ENCODE data around the gene SLC25A17.

SLC25A17 gene

GRCh38 chr22:40732999-40733292, 86.2 kb downstream of the SLC25A17 start:
- no peak for TF ChIP-seq TCF12 (IDR thresholded peaks at IDR 0.05; ENCODE audit: low read depth)

- TF ChIP-seq CEBPB (IDR thresholded peaks at IDR 0.05) (no peak), FOXM1 (IDR thresholded peaks at IDR 0.05; ENCODE audit: borderline replicate concordance, low read depth) (no peak)
Observed at GRCh38 chr22:40729284-40729683, 89.9 kb downstream of the SLC25A17 start.

DNA sequence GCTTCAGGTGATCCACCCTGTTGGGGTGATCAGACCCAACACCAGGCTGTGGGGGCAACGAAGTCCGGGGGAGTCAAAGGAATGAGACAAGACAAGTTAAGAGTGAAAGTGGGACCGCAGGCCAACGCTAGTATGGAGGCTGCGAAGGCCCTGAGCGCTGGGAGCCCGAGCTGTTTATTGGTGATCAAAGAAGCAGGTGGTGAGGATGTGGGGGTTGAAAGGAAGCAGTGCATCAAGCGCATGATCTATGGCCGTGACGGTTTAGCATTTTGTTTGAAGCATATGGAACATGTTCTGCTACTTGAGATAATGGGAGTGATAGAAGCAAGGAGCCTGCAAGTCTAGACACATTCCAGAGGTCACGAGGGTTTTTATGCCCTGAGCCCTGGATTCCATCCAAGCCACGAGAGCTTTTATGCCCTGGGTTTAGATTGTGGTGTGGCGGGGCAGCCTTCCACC, 90.4 kb downstream of the SLC25A17 start:
- TF ChIP-seq, protein P1, sequence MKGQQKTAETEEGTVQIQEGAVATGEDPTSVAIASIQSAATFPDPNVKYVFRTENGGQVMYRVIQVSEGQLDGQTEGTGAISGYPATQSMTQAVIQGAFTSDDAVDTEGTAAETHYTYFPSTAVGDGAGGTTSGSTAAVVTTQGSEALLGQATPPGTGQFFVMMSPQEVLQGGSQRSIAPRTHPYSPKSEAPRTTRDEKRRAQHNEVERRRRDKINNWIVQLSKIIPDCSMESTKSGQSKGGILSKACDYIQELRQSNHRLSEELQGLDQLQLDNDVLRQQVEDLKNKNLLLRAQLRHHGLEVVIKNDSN (IDR thresholded peaks at IDR 0.05): no peak
- TF ChIP-seq FOXM1 (IDR thresholded peaks at IDR 0.05; ENCODE audit: borderline replicate concordance, low read depth) (no peak), EP300 (IDR thresholded peaks at IDR 0.05; ENCODE audit: borderline replicate concordance) (no peak), YY1 (IDR thresholded peaks at IDR 0.05; ENCODE audit: low read depth) (no peak), CREB1 (IDR thresholded peaks at IDR 0.05; ENCODE audit: low read depth) (no peak), TEAD4 (IDR thresholded peaks at IDR 0.05) (no peak), NFIC (IDR thresholded peaks at IDR 0.05) (no peak), MAX (IDR thresholded peaks at IDR 0.05) (no peak), TAF1 (IDR thresholded peaks at IDR 0.05; ENCODE audit: low read depth) (no peak), CEBPB (IDR thresholded peaks at IDR 0.05) (no peak)
- TF ChIP-seq, protein P2, sequence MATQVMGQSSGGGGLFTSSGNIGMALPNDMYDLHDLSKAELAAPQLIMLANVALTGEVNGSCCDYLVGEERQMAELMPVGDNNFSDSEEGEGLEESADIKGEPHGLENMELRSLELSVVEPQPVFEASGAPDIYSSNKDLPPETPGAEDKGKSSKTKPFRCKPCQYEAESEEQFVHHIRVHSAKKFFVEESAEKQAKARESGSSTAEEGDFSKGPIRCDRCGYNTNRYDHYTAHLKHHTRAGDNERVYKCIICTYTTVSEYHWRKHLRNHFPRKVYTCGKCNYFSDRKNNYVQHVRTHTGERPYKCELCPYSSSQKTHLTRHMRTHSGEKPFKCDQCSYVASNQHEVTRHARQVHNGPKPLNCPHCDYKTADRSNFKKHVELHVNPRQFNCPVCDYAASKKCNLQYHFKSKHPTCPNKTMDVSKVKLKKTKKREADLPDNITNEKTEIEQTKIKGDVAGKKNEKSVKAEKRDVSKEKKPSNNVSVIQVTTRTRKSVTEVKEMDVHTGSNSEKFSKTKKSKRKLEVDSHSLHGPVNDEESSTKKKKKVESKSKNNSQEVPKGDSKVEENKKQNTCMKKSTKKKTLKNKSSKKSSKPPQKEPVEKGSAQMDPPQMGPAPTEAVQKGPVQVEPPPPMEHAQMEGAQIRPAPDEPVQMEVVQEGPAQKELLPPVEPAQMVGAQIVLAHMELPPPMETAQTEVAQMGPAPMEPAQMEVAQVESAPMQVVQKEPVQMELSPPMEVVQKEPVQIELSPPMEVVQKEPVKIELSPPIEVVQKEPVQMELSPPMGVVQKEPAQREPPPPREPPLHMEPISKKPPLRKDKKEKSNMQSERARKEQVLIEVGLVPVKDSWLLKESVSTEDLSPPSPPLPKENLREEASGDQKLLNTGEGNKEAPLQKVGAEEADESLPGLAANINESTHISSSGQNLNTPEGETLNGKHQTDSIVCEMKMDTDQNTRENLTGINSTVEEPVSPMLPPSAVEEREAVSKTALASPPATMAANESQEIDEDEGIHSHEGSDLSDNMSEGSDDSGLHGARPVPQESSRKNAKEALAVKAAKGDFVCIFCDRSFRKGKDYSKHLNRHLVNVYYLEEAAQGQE (IDR thresholded peaks at IDR 0.05; ENCODE audit: low read depth): no peak

DNA sequence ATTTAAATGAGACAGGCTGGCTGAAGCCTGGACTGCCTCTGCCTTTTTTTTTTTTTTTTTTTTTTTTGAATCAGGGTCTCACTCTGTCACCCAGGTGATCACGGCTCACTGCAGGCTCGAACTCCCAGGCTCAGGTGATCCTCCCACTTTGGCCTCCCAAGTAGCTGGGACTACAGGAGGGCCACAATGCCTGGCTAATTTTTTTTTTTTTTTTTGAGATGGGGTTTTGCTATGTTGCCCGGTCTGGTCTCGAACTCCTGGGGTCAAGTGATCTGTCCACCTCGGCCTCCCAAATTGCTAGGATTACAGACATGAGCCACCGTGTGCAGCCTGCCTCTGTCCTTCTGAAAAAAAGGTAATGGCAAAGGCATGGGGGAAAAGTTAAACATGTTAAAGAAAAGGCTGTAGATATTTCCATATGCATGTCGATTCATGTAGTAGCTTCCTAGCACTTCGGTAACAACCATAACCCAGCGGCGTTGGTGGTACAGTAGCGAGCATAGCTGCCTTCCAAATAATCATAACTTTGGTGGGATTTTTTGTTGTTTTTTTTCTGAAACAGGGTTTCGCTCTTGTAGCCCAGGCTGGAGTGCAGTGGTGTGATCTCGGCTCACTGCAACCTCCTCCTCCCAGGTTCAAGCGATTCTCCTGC, 91.1 kb downstream of the SLC25A17 start:
- TF ChIP-seq NFIC (IDR thresholded peaks at IDR 0.05) (no peak), TEAD4 (IDR thresholded peaks at IDR 0.05) (no peak), MAX (IDR thresholded peaks at IDR 0.05) (no peak), TAF1 (IDR thresholded peaks at IDR 0.05; ENCODE audit: low read depth) (no peak), FOXM1 (IDR thresholded peaks at IDR 0.05; ENCODE audit: borderline replicate concordance, low read depth) (no peak), EP300 (IDR thresholded peaks at IDR 0.05; ENCODE audit: borderline replicate concordance) (no peak), RAD21 (IDR thresholded peaks at IDR 0.05; ENCODE audit: low read depth) (no peak), EGR1 (IDR thresholded peaks at IDR 0.05) (no peak), CREB1 (IDR thresholded peaks at IDR 0.05; ENCODE audit: low read depth) (no peak), CEBPB (IDR thresholded peaks at IDR 0.05) (no peak), ZBTB7A (IDR thresholded peaks at IDR 0.05; ENCODE audit: low read depth) (no peak), TCF12 (IDR thresholded peaks at IDR 0.05; ENCODE audit: low read depth) (no peak)
- TF ChIP-seq, protein P1 (IDR thresholded peaks at IDR 0.05): no peak
- TF ChIP-seq, protein P2 (IDR thresholded peaks at IDR 0.05; ENCODE audit: low read depth): no peak

GRCh38 chr22:40727070-40727963, 91.8 kb downstream of the SLC25A17 start:
- TF ChIP-seq FOXM1 (IDR thresholded peaks at IDR 0.05; ENCODE audit: borderline replicate concordance, low read depth) (no peak), TAF1 (IDR thresholded peaks at IDR 0.05; ENCODE audit: low read depth) (no peak), RAD21 (IDR thresholded peaks at IDR 0.05; ENCODE audit: low read depth) (no peak), CREB1 (IDR thresholded peaks at IDR 0.05; ENCODE audit: low read depth) (no peak), TEAD4 (IDR thresholded peaks at IDR 0.05) (no peak), EP300 (IDR thresholded peaks at IDR 0.05; ENCODE audit: borderline replicate concordance) (no peak), EGR1 (IDR thresholded peaks at IDR 0.05) (no peak), CEBPB (IDR thresholded peaks at IDR 0.05) (no peak), MAX (IDR thresholded peaks at IDR 0.05) (no peak), NFIC (IDR thresholded peaks at IDR 0.05) (no peak), TCF12 (IDR thresholded peaks at IDR 0.05; ENCODE audit: low read depth) (no peak), YY1 (IDR thresholded peaks at IDR 0.05; ENCODE audit: low read depth) (no peak), ZBTB7A (IDR thresholded peaks at IDR 0.05; ENCODE audit: low read depth) (no peak)
- TF ChIP-seq, protein P2 (IDR thresholded peaks at IDR 0.05; ENCODE audit: low read depth): no peak
- TF ChIP-seq, protein P1 (IDR thresholded peaks at IDR 0.05): no peak

All from Ishikawa (cell line).